Activated CD8-positive, alpha-beta T cell treated with anti-CD3 and anti-CD28 coated beads for 36 hours (primary cell): ENCODE measurements around the gene TMEM178A. TPM values are rescaled to one million over a fixed set of nuclear protein-coding genes. Genes with fewer than 3 reads are reported as not detected.

ENCODE experiments used
- ATAC-seq: fragments of 200-7000 bp; cut with Tn5 transposase; one replicate; pipeline ENCODE4 v1.10.0; 2021; ENCODE audit warnings: mild to moderate bottlenecking, moderate library complexity
- CTCF ChIA-PET: fragments of 350-600 bp; sonication (Branson Sonifier 250); formaldehyde crosslinking; loops from one replicate; lab custom pipeline; 2021; ENCODE audit warnings: antibody characterized with exemption; lab: Charles Lee
- POLR2A ChIA-PET: fragments of 350-600 bp; sonication (Branson Sonifier 250); formaldehyde crosslinking; loops from one replicate; lab custom pipeline; 2021; ENCODE audit warnings: antibody characterized with exemption; lab: Charles Lee
- DNase-seq: peaks from one replicate; pipeline ENCODE4 v3.0.0-alpha.2; 2020
- H3K27ac Mint-ChIP-seq: one replicate; pipeline ENCODE4 v1.8.0; 2021; ENCODE audit warnings: mild to moderate bottlenecking, mixed read lengths
- H3K27me3 Mint-ChIP-seq: one replicate; pipeline ENCODE4 v1.8.0; 2021; ENCODE audit warnings: mixed read lengths
- H3K36me3 Mint-ChIP-seq: one replicate; pipeline ENCODE4 v1.8.0; 2021; ENCODE audit warnings: low read depth, mixed read lengths
- H3K4me1 Mint-ChIP-seq: one replicate; pipeline ENCODE4 v1.8.0; 2021; ENCODE audit warnings: low read depth, mixed read lengths
- H3K4me3 Mint-ChIP-seq: one replicate; pipeline ENCODE4 v1.8.0; 2021; ENCODE audit warnings: mild to moderate bottlenecking, moderate library complexity, mixed read lengths
- H3K9me3 Mint-ChIP-seq: one replicate; pipeline ENCODE4 v1.8.0; 2021; ENCODE audit warnings: mixed read lengths
- intact Hi-C: fragments of 100-400 bp; cut with micrococcal nuclease; formaldehyde crosslinking; loops from one replicate; pipeline ENCODE4 v1.10.0; 2022
- total RNA-seq, 2 experiments: library from RNA; stranded (reverse); gene quantifications; one replicate each; pipeline ENCODE4 v1.2.3, GENCODE V29; 2021
- TF ChIP-seq, protein P1 (sequence below): fragments of 200-600 bp; IDR thresholded peaks from one replicate; pipeline ENCODE4 v1.8.0; 2022; ENCODE audit warnings: antibody characterized with exemption, mild to moderate bottlenecking

TMEM178A gene
- total RNA-seq, 2 experiments from 2014 or later = 0.23 to 0.31 TPM

DNA sequence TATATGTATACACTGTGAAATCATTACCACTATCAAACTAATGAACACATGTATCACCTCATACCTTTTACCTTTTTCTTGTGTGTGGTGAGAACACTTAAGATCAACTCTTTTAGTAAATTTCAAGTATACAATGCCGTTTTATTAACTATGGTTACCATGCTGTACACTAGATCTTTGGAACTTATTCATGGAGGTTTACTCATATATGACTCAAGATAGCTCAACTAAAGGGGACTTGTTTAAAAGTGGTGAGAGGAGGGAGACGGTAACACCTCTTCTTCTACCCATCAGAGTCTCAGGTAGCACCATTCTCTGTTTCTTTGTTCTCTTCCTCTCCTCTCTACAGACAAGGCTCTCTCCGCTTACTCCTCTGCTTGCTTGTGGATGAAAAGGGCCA, 36.1 kb upstream of the TMEM178A start:
- ChIA-PET CTCF (no interaction called here), POLR2A (no interaction called here)
- H3K4me3 Mint-ChIP-seq = no peak overlapping the region
- DNase-seq = no peak
- no peaks in the 10 kb centered on the region for H3K9me3 Mint-ChIP-seq
- intact Hi-C loops = no loop called here
- ATAC-seq = no peak
- no peaks in the 10 kb centered on the region for H3K36me3 Mint-ChIP-seq
- H3K27me3 Mint-ChIP-seq = no peaks in the 10 kb centered on the region
- TF ChIP-seq, protein P1, sequence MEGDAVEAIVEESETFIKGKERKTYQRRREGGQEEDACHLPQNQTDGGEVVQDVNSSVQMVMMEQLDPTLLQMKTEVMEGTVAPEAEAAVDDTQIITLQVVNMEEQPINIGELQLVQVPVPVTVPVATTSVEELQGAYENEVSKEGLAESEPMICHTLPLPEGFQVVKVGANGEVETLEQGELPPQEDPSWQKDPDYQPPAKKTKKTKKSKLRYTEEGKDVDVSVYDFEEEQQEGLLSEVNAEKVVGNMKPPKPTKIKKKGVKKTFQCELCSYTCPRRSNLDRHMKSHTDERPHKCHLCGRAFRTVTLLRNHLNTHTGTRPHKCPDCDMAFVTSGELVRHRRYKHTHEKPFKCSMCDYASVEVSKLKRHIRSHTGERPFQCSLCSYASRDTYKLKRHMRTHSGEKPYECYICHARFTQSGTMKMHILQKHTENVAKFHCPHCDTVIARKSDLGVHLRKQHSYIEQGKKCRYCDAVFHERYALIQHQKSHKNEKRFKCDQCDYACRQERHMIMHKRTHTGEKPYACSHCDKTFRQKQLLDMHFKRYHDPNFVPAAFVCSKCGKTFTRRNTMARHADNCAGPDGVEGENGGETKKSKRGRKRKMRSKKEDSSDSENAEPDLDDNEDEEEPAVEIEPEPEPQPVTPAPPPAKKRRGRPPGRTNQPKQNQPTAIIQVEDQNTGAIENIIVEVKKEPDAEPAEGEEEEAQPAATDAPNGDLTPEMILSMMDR = no peak
- H3K4me1 Mint-ChIP-seq = no peaks in the 10 kb centered on the region
- H3K27ac Mint-ChIP-seq = no peak overlapping the region

GRCh38 chr2:39631256-39631655, 34.5 kb upstream of the TMEM178A start:
- Mint-ChIP-seq H3K36me3 (no peaks in the 10 kb centered on the region), H3K27ac (no peak overlapping the region), H3K27me3 (no peaks in the 10 kb centered on the region), H3K4me3 (no peak overlapping the region), H3K4me1 (no peaks in the 10 kb centered on the region), H3K9me3 (no peaks in the 10 kb centered on the region)
- TF ChIP-seq, protein P1 = no peak
- intact Hi-C loops = no loop called here
- ChIA-PET POLR2A (no interaction called here), CTCF (no interaction called here)
- no peak for DNase-seq
- ATAC-seq = no peak

- no peak overlapping the region for H3K27ac Mint-ChIP-seq
- no peaks in the 10 kb centered on the region for H3K36me3 Mint-ChIP-seq
- intact Hi-C loops = no loop called here
- no peaks in the 10 kb centered on the region for H3K4me1 Mint-ChIP-seq
- POLR2A ChIA-PET = no interaction called here
- CTCF ChIA-PET = no interaction called here
- TF ChIP-seq, protein P1 = no peak
- DNase-seq = no peak
- peaks cover 2% of the 10 kb centered on the region for H3K27me3 Mint-ChIP-seq
- H3K9me3 Mint-ChIP-seq = no peaks in the 10 kb centered on the region
- no peak overlapping the region for H3K4me3 Mint-ChIP-seq
- ATAC-seq = no peak
Measured at GRCh38 chr2:39631718-39632117, 34.0 kb upstream of the TMEM178A start.

DNA sequence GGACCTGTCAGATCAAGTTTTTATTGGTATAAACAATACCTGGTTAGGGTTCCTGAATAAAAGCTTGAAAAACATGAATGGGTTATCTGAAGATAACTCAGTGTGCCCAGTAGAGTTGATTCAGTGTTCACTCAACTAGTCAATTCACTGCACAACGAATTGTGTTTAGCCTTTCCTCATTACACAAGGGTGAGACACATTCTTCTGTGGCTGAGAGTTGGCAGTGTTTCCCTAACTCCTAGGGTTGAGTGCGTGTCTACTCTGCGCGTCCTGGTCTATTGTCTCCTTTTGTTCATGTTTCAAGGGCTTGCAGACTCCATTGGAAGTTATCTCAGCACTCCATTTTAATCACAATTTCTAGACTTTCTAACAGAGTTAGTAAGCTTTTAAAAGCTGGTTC, 32.8 kb upstream of the TMEM178A start:
- Mint-ChIP-seq H3K27me3 (peaks cover 3% of the 10 kb centered on the region), H3K4me1 (no peaks in the 10 kb centered on the region), H3K27ac (no peak overlapping the region), H3K9me3 (no peaks in the 10 kb centered on the region), H3K36me3 (no peaks in the 10 kb centered on the region), H3K4me3 (no peak overlapping the region)
- intact Hi-C loops = no loop called here
- DNase-seq (no peak), ATAC-seq (no peak)
- POLR2A ChIA-PET = no interaction called here
- TF ChIP-seq, protein P1 = no peak
- CTCF ChIA-PET = no interaction called here

GRCh38 chr2:39636306-39636705, 29.4 kb upstream of the TMEM178A start:
- intact Hi-C loops = no loop called here

More at GRCh38 chr2:39636306-39636705, 29.4 kb upstream of the TMEM178A start:
- Mint-ChIP-seq H3K9me3 (no peaks in the 10 kb centered on the region), H3K27me3 (peaks cover 3% of the 10 kb centered on the region), H3K4me1 (no peaks in the 10 kb centered on the region), H3K27ac (no peak overlapping the region), H3K4me3 (no peak overlapping the region), H3K36me3 (no peaks in the 10 kb centered on the region)
- no peak for ATAC-seq
- POLR2A ChIA-PET = no interaction called here
- CTCF ChIA-PET = no interaction called here
- TF ChIP-seq, protein P1 = no peak
- no peak for DNase-seq
